GM12878 (cell line): ENCODE data around the gene ACCS. TPM values are rescaled to one million over a fixed set of nuclear protein-coding genes. Genes with fewer than 3 reads are reported as not detected.

ENCODE experiments used
- ATAC-seq: fragments of 200-7000 bp; cut with Tn5 transposase; 3 replicates; pipeline ENCODE4 v1.9.1; 2020; ENCODE audit warnings: mild to moderate bottlenecking, moderate library complexity
- BruUV-seq: library from RNA; stranded (reverse); fragments of 400-500 nt; replicated peaks from 2 replicates; lab custom pipeline; 2021; lab: Mats Ljungman, UMichigan
- CTCF ChIA-PET: fragments of 300-600 bp; sonication (Branson Sonifier 250); formaldehyde crosslinking; extraction: SDS; loops from one replicate; lab custom pipeline; 2021; ENCODE audit warnings: inconsistent platforms; lab: Yijun Ruan, JAX
- POLR2A ChIA-PET: fragments of 350-600 bp; formaldehyde crosslinking; extraction: SDS; loops from one replicate; lab custom pipeline; 2021; ENCODE audit warnings: inconsistent platforms; lab: Charles Lee
- RAD21 ChIA-PET: fragments of 300-600 bp; sonication (Branson Sonifier 250); formaldehyde crosslinking; loops from one replicate; lab custom pipeline; 2023; ENCODE audit warnings: antibody characterized with exemption; ENCODE audit not compliant: unreplicated experiment; lab: Charles Lee
- SMC1A ChIA-PET: fragments of 300-600 bp; sonication (Branson Sonifier 250); formaldehyde crosslinking; loops from one replicate; lab custom pipeline; 2023; ENCODE audit not compliant: unreplicated experiment, uncharacterized antibody; lab: Charles Lee
- DNase-seq: peaks from one replicate; pipeline ENCODE4 v3.0.0-alpha.2; 2011; ENCODE audit warnings: low read depth, low spot score
- FAIRE-seq: peaks from 3 replicates; lab custom pipeline; 2011; peaks lifted over from hg19 to GRCh38; lab: Jason Lieb, UNC
- H2AFZ ChIP-seq: 2 replicates; pipeline ENCODE4 v1.6.0; 2011; ENCODE audit warnings: low read depth, low read length, control low read depth; ENCODE audit not compliant: control insufficient read depth
- H3K27ac ChIP-seq: 2 replicates; pipeline ENCODE4 v1.5.1; 2011; ENCODE audit warnings: control low read depth; ENCODE audit not compliant: control insufficient read depth, insufficient read depth
- H3K27me3 ChIP-seq, 2 experiments: replicated peaks in 1 of 2; 2 replicates each; pipeline versions ENCODE4 v1.6.0 to v1.6.1; 2011; ENCODE audit warnings: low read length in 1 of 2; ENCODE audit not compliant: control insufficient read depth in 2 of 2, insufficient read depth in 2 of 2
- H3K36me3 ChIP-seq, 2 experiments: 2 replicates each; pipeline ENCODE4 v1.5.1; 2011; ENCODE audit warnings: low read length in 1 of 2; ENCODE audit not compliant: control insufficient read depth in 2 of 2, insufficient read depth in 2 of 2
- H3K4me1 ChIP-seq: 2 replicates; pipeline ENCODE4 v1.6.1; 2011; ENCODE audit warnings: mild to moderate bottlenecking, low read length, moderate library complexity, mixed read lengths; ENCODE audit not compliant: control insufficient read depth, insufficient read depth
- H3K4me2 ChIP-seq: 2 replicates; pipeline ENCODE4 v1.6.0; 2011; ENCODE audit warnings: control low read depth; ENCODE audit not compliant: control insufficient read depth, insufficient read depth
- H3K4me3 ChIP-seq: fragments of 200-600 bp; sonication (generic); 2 replicates; pipeline ENCODE4 v1.5.1; 2016
- H3K79me2 ChIP-seq: 2 replicates; pipeline ENCODE4 v1.6.0; 2011; ENCODE audit warnings: low read length; ENCODE audit not compliant: control insufficient read depth, insufficient read depth
- H3K9ac ChIP-seq: 2 replicates; pipeline ENCODE4 v1.8.0; 2011; ENCODE audit warnings: low read length, control low read depth, mixed read lengths; ENCODE audit not compliant: control insufficient read depth, insufficient read depth
- H3K9me3 ChIP-seq: replicated peaks from 3 replicates; pipeline ENCODE4 v1.5.1; 2011; ENCODE audit warnings: mild to moderate bottlenecking, low read length; ENCODE audit not compliant: control insufficient read depth, insufficient read depth
- H4K20me1 ChIP-seq: 2 replicates; pipeline ENCODE4 v1.6.0; 2011; ENCODE audit not compliant: control insufficient read depth, insufficient read depth
- CBX3 ChIP-seq: fragments of 200-600 bp; sonication (generic); IDR thresholded peaks from 2 replicates; pipeline ENCODE4 v1.6.1; 2016; ENCODE audit warnings: low read depth, borderline replicate concordance
- CHD1 ChIP-seq: IDR thresholded peaks from 2 replicates; pipeline ENCODE4 v1.6.1; 2012; ENCODE audit warnings: low read depth, low read length, improper control_type of control experiment
- EED ChIP-seq: sonication (generic); IDR thresholded peaks from 2 replicates; pipeline ENCODE4 v1.6.1; 2016; ENCODE audit warnings: antibody characterized with exemption, low read depth
- ETV6 ChIP-seq, 2 experiments: fragments of 450-650 bp in 1 of 2; IDR thresholded peaks in 1 of 2; conservative IDR thresholded peaks in 1 of 2; 2 replicates each; pipeline ENCODE4 v1.6.1; 2014; ENCODE audit warnings: antibody characterized with exemption in 1 of 2, borderline replicate concordance in 1 of 2, low read depth in 1 of 2, mild to moderate bottlenecking in 1 of 2, moderate library complexity in 1 of 2
- HCFC1 ChIP-seq: fragments of 150-350 bp; IDR thresholded peaks from 2 replicates; pipeline ENCODE4 v1.6.1; 2014; ENCODE audit warnings: low read length
- IKZF2 ChIP-seq, 2 experiments: fragments of 450-650 bp; IDR thresholded peaks; 2 replicates each; pipeline ENCODE4 v1.6.1; 2017; ENCODE audit warnings: mild to moderate bottlenecking in 2 of 2, moderate library complexity in 2 of 2
- JUND ChIP-seq: IDR thresholded peaks from 2 replicates; pipeline ENCODE4 v1.6.1; 2012; ENCODE audit warnings: low read depth, mild to moderate bottlenecking, low read length, improper control_type of control experiment, moderate library complexity
- MTA3 ChIP-seq: IDR thresholded peaks from 2 replicates; pipeline ENCODE4 v1.6.1; 2012; ENCODE audit warnings: low read length, inconsistent platforms, borderline replicate concordance
- NFIC ChIP-seq: IDR thresholded peaks from 2 replicates; pipeline ENCODE4 v1.6.1; 2012; ENCODE audit warnings: low read depth, mild to moderate bottlenecking, inconsistent platforms, low read length, moderate library complexity
- NR2F1 ChIP-seq: fragments of 450-650 bp; conservative IDR thresholded peaks from 2 replicates; pipeline ENCODE4 v1.6.1; 2017; ENCODE audit warnings: mild to moderate bottlenecking
- SMAD1 ChIP-seq: fragments of 450-650 bp; IDR thresholded peaks from 2 replicates; pipeline ENCODE4 v1.6.1; 2018; ENCODE audit warnings: mild to moderate bottlenecking, low read depth; ENCODE audit not compliant: partially characterized antibody
- SREBF1 ChIP-seq: IDR thresholded peaks from 2 replicates; pipeline ENCODE4 v1.6.1; 2012; ENCODE audit warnings: mild to moderate bottlenecking, low read length
- SUPT20H ChIP-seq: IDR thresholded peaks from 2 replicates; pipeline ENCODE4 v1.6.1; 2011; ENCODE audit warnings: low read depth, mild to moderate bottlenecking, low read length, moderate library complexity, borderline replicate concordance; ENCODE audit not compliant: control insufficient read depth
- TAF1 ChIP-seq: IDR thresholded peaks from 2 replicates; pipeline ENCODE4 v1.6.1; 2011; ENCODE audit warnings: mild to moderate bottlenecking, low read depth, low read length, borderline replicate concordance
- TCF7 ChIP-seq: IDR thresholded peaks from 2 replicates; pipeline ENCODE4 v1.6.1; 2014; ENCODE audit warnings: antibody characterized with exemption, borderline replicate concordance
- YY1 ChIP-seq: IDR thresholded peaks from 2 replicates; pipeline ENCODE4 v1.6.1; 2011; ENCODE audit warnings: low read depth, mild to moderate bottlenecking, low read length
- ZZZ3 ChIP-seq: IDR thresholded peaks from 2 replicates; pipeline ENCODE4 v1.6.1; 2011; ENCODE audit warnings: low read depth; ENCODE audit not compliant: control insufficient read depth, insufficient read length
- WGBS: methylation state at CpG from one replicate; pipeline ENCODE4 v1.1.6; 2016; ENCODE audit warnings: low lambda C conversion rate; ENCODE audit not compliant: insufficient replicate concordance, insufficient coverage; ENCODE audit errors: missing lambda C conversion rate; 5-methylcytosine and 5-hydroxymethylcytosine counted together
- in situ Hi-C: fragments of 300-500 bp; cut with MboI; formaldehyde crosslinking; loops from 9 replicates; pipeline ENCODE4 v1.14.3; 2018; ENCODE audit warnings: mixed read lengths
- intact Hi-C: fragments of 100-400 bp; cut with micrococcal nuclease; formaldehyde crosslinking; loops from one replicate; pipeline ENCODE4 v1.14.2; 2022; ENCODE audit not compliant: unreplicated experiment
- polyA plus RNA-seq, 11 experiments: library from polyadenylated mRNA; depleted of rRNA in 4 of 11; unstranded in 6 of 11; stranded (reverse) in 5 of 11; fragments of >200 nt; fragmentation: Nextera tagmentation in 4 of 11; fragmentation: Illumina TruSeq in 1 of 11; extraction: Ambion mirVana in 4 of 11; extraction: Trizol in 1 of 11; gene quantifications; 1 replicate in 1 of 11; 2 replicates in 10 of 11; pipeline versions ENCODE4 v1.2.1 to v1.2.3, GENCODE V29; 2011 to 2016; ENCODE audit warnings: inconsistent platforms in 2 of 11, missing spikeins in 2 of 11, low read depth in 1 of 11
- total RNA-seq, 4 experiments: library from RNA; depleted of rRNA in 3 of 4; stranded (reverse); fragments of >200 nt in 3 of 4; fragmentation: Illumina TruSeq in 1 of 4; extraction: Trizol in 1 of 4; gene quantifications; 2 replicates each; pipeline versions ENCODE4 v1.2.1 to v1.2.3, GENCODE V29; 2013 to 2021
- TF ChIP-seq, protein P1 (sequence below), 3 experiments: IDR thresholded peaks in 2 of 3; conservative IDR thresholded peaks in 1 of 3; 2 replicates each; pipeline ENCODE4 v1.5.1; 2011; ENCODE audit warnings: low read depth in 3 of 3, low read length in 3 of 3, mild to moderate bottlenecking in 3 of 3, control low read depth in 2 of 3, moderate library complexity in 2 of 3, inconsistent platforms in 1 of 3, mixed read lengths in 1 of 3; ENCODE audit not compliant: control insufficient read depth in 2 of 3, insufficient read depth in 1 of 3; ENCODE audit errors: extremely low read depth in 1 of 3
- TF ChIP-seq, protein P2 (sequence below): IDR thresholded peaks from 2 replicates; pipeline ENCODE4 v1.6.1; 2012; ENCODE audit warnings: low read depth, low read length, improper control_type of control experiment

ACCS gene
- total and polyA plus RNA-seq, 10 of the 15 experiments (the other 5 are each of a cell fraction or from before 2014, with no cell fraction given): 4.8 to 35.9 (median 17.0) TPM

DNA sequence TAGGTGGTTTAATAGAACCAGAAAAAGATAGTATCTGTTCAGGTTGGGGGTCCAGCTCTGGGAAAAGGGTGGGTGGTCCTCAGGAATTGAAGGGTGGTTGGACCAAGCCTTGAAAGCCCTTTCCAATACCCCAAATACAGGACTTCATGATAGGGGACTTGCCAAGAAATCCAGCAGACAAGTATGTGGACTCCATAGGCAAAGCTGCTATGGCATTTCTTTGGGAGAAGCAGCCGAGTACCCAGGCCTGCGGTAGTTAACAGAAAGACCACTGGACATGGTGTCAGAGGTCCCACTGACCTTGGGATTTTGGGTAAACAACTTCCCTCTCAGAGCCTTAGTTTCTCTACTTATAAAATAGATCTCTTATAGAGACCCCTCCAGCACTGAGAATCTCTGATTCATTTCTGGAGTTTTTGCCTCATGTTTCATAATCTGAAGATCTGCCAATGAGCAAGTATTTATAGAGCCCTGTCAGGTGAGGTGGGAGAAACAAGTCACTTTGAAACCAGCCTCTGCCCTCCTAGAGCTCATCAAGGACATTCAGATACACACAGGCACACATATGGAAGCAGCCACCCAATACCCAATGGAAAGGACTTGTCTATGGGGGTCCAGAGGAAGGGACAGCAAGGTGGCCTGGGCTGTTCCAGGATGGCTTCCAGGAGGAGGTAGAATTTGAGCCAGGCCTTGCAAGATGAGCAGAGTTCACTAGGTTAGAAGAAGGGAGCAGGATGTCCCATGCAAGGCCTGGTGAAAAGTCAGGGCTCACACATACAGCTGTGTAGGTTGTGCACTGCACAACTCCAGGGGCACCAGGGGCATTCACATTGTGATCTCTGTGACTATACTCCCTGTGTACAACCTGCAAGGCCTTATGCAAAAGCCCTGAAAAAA lies 49.3 kb upstream of the ACCS start (continued):
- TF ChIP-seq ZZZ3 (no peak), CBX3 (no peak), SREBF1 (no peak), EED (no peak), YY1 (no peak), TCF7 (no peak), IKZF2 (IDR thresholded peaks at IDR 0.05) (no peak), SMAD1 (no peak), ETV6 (conservative IDR thresholded peaks at IDR 0.05 in 1 of 2, IDR thresholded peaks at IDR 0.05 in 1 of 2; ENCODE audit: borderline replicate concordance in 1 of 2, low read depth in 1 of 2) (no peak)

DNA sequence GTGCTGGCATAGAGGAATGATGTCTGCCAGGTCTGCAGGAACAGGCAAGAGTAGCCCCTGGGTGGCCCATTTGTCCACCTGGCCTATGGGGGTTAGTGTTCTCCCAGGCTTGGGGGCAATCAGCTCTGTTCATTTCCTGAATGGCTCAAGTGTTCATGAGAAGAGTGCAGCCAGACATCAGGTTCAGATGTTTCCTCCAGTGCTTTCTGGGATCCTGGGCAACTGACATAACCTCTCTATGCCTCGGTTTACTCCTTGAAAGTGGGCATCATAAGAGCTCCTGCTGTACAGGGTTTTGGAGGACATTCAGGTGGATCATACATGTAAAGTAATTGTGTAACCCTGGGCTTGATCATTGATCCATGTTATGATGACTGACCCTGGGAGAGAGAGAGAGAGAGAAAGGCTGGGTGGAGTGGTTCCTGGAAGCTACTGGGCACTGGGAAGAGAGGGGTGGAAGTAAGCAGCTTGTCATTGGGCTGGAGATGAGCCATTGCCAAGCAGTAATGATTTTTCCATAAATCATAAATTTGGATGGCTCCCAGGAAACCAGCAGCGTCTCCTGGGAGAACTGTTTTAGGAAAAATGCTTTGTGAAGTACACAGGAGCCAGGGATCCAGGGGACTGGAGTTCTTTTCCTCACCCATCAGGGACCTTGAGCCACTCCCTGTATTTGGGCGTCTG lies 48.5 kb upstream of the ACCS start:
- no TSS peak for BruUV-seq
- Histone ChIP-seq H3K27me3 (no peaks in the 10 kb centered on the region), H3K4me3 (no peak overlapping the region), H3K4me1 (no peaks in the 10 kb centered on the region), H3K9me3 (no peaks in the 10 kb centered on the region), H4K20me1 (no peaks in the 10 kb centered on the region), H3K36me3 (no peaks in the 10 kb centered on the region), H2AFZ (no peak overlapping the region), H3K9ac (no peak overlapping the region), H3K4me2 (no peak overlapping the region), H3K79me2 (no peaks in the 10 kb centered on the region), H3K27ac (no peak overlapping the region)
- 8% methylated on average over 3 of the region's 3 CpGs for WGBS
- DNase-seq (no peak), ATAC-seq (no peak), FAIRE-seq (no peak)
- SMC1A ChIA-PET: no interaction called here
- POLR2A ChIA-PET: no interaction called here
- intact Hi-C loops: no loop called here
- RAD21 ChIA-PET: no interaction called here
- in situ Hi-C loops: no loop called here
- CTCF ChIA-PET: no interaction called here
- TF ChIP-seq SREBF1: no peak
- TF ChIP-seq MTA3: no peak
- no peak for TF ChIP-seq SUPT20H
- TF ChIP-seq JUND: no peak
- no peak for TF ChIP-seq NFIC
- TF ChIP-seq NR2F1: no peak
- TF ChIP-seq HCFC1: no peak
- TF ChIP-seq, protein P1, sequence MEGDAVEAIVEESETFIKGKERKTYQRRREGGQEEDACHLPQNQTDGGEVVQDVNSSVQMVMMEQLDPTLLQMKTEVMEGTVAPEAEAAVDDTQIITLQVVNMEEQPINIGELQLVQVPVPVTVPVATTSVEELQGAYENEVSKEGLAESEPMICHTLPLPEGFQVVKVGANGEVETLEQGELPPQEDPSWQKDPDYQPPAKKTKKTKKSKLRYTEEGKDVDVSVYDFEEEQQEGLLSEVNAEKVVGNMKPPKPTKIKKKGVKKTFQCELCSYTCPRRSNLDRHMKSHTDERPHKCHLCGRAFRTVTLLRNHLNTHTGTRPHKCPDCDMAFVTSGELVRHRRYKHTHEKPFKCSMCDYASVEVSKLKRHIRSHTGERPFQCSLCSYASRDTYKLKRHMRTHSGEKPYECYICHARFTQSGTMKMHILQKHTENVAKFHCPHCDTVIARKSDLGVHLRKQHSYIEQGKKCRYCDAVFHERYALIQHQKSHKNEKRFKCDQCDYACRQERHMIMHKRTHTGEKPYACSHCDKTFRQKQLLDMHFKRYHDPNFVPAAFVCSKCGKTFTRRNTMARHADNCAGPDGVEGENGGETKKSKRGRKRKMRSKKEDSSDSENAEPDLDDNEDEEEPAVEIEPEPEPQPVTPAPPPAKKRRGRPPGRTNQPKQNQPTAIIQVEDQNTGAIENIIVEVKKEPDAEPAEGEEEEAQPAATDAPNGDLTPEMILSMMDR (IDR thresholded peaks at IDR 0.05 in 2 of 3, conservative IDR thresholded peaks at IDR 0.05 in 1 of 3; ENCODE audit: control insufficient read depth in 2 of 3, extremely low read depth in 1 of 3, insufficient read depth in 1 of 3, low read depth in 3 of 3, low read length in 3 of 3): no peak
- no peak for TF ChIP-seq TAF1
- TF ChIP-seq, protein P2, sequence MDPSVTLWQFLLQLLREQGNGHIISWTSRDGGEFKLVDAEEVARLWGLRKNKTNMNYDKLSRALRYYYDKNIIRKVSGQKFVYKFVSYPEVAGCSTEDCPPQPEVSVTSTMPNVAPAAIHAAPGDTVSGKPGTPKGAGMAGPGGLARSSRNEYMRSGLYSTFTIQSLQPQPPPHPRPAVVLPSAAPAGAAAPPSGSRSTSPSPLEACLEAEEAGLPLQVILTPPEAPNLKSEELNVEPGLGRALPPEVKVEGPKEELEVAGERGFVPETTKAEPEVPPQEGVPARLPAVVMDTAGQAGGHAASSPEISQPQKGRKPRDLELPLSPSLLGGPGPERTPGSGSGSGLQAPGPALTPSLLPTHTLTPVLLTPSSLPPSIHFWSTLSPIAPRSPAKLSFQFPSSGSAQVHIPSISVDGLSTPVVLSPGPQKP: no peak
- no peak for TF ChIP-seq CHD1
